A549 (cell line): Measurements from ENCODE around the gene SLC9A9. TPM values are rescaled to one million over a fixed set of nuclear protein-coding genes. Genes with fewer than 3 reads are reported as not detected.

Experiments used
- ATAC-seq, 2 experiments: fragments of 200-7000 bp in 1 of 2; fragments of >200 bp in 1 of 2; cut with Nextera tagmentation in 1 of 2; cut with Tn5 transposase in 1 of 2; 3 replicates each; pipeline versions ENCODE4 v1.8.0 to v1.9.1; 2018 to 2020; ENCODE audit warnings: mild to moderate bottlenecking in 1 of 2, moderate library complexity in 1 of 2
- CTCF ChIA-PET: fragments of 300-600 bp; sonication (Branson Sonifier 250); formaldehyde crosslinking; extraction: SDS; loops from one replicate; lab custom pipeline; 2021; ENCODE audit warnings: antibody characterized with exemption, inconsistent platforms; lab: Yijun Ruan, JAX
- POLR2A ChIA-PET: fragments of 350-600 bp; formaldehyde crosslinking; extraction: SDS; loops from one replicate; lab custom pipeline; 2021; ENCODE audit warnings: antibody characterized with exemption, inconsistent platforms; lab: Yijun Ruan, JAX
- DNase-seq, 2 experiments: peaks; one replicate each; pipeline versions ENCODE4 v3.0.0 to v3.0.0-alpha.2; 2011 to 2016; ENCODE audit warnings: low read depth in 1 of 2, low spot score in 1 of 2
- FAIRE-seq: peaks from 2 replicates; lab custom pipeline; 2011; peaks lifted over from hg19 to GRCh38; lab: Jason Lieb, UNC
- H3K27ac ChIP-seq, 2 experiments: fragments of >200 bp; sonication (Bioruptor Twin); formaldehyde crosslinking; 3 replicates each; pipeline ENCODE4 v1.5.1; 2016 to 2017
- H3K4me1 ChIP-seq: fragments of >200 bp; sonication (Bioruptor Twin); formaldehyde crosslinking; 3 replicates; pipeline ENCODE4 v1.6.1; 2016
- H3K4me2 ChIP-seq: fragments of >200 bp; sonication (Bioruptor Twin); formaldehyde crosslinking; 3 replicates; pipeline ENCODE4 v1.6.1; 2016
- H3K4me3 ChIP-seq: fragments of >200 bp; sonication (Bioruptor Twin); formaldehyde crosslinking; 3 replicates; pipeline ENCODE4 v1.5.1; 2016
- H3K9me3 ChIP-seq: fragments of >200 bp; sonication (Bioruptor Twin); formaldehyde crosslinking; 3 replicates; pipeline ENCODE4 v1.6.1; 2016
- CBX8 ChIP-seq: fragments of 200-600 bp; sonication (generic); IDR thresholded peaks from 2 replicates; pipeline ENCODE4 v1.6.1; 2016
- CEBPB ChIP-seq, 2 experiments: fragments of >200 bp in 1 of 2; sonication (Bioruptor Twin) in 1 of 2; formaldehyde crosslinking in 1 of 2; IDR thresholded peaks; 2 replicates each; pipeline ENCODE4 v1.6.1; 2012 to 2016
- CHD2 ChIP-seq: fragments of 150-350 bp; IDR thresholded peaks from 2 replicates; pipeline ENCODE4 v1.6.1; 2014; ENCODE audit warnings: low read length; ENCODE audit not compliant: partially characterized antibody
- CTCF ChIP-seq: fragments of >200 bp; sonication (Bioruptor Twin); formaldehyde crosslinking; IDR thresholded peaks from 3 replicates; pipeline ENCODE4 v1.5.1; 2016
- E2F6 ChIP-seq: IDR thresholded peaks from 2 replicates; pipeline ENCODE4 v1.6.1; 2012; ENCODE audit warnings: low read depth, borderline replicate concordance
- EHF ChIP-seq: fragments of 250-450 bp; sonication (Bioruptor Pico); IDR thresholded peaks from 2 replicates; pipeline ENCODE4 v1.5.0; 2020; ENCODE audit warnings: mild to moderate bottlenecking
- ELK1 ChIP-seq: fragments of 150-350 bp; IDR thresholded peaks from 2 replicates; pipeline ENCODE4 v1.6.1; 2014; ENCODE audit warnings: low read depth, mild to moderate bottlenecking, low read length
- FOSB ChIP-seq: fragments of 250-450 bp; sonication (Bioruptor Pico); IDR thresholded peaks from 2 replicates; pipeline ENCODE4 v1.5.0; 2020; ENCODE audit warnings: mild to moderate bottlenecking, moderate library complexity
- FOSL2 ChIP-seq, 2 experiments: fragments of 450-650 bp in 1 of 2; fragments of >200 bp in 1 of 2; sonication (Bioruptor Twin) in 1 of 2; formaldehyde crosslinking; IDR thresholded peaks; 2 replicates each; pipeline versions ENCODE4 v1.5.0 to v1.6.1; 2016 to 2020; ENCODE audit warnings: mild to moderate bottlenecking in 1 of 2, moderate library complexity in 1 of 2
- GATA3 ChIP-seq: IDR thresholded peaks from 2 replicates; pipeline ENCODE4 v1.6.1; 2012; ENCODE audit warnings: borderline replicate concordance
- HEYL ChIP-seq: fragments of 250-450 bp; sonication (Bioruptor Pico); IDR thresholded peaks from 2 replicates; pipeline ENCODE4 v1.8.0; 2021; ENCODE audit warnings: mild to moderate bottlenecking, moderate library complexity
- HMGXB4 ChIP-seq: fragments of 250-450 bp; sonication (Bioruptor Pico); IDR thresholded peaks from 2 replicates; pipeline ENCODE4 v1.5.0; 2021; ENCODE audit warnings: mild to moderate bottlenecking, moderate library complexity, borderline replicate concordance
- HOXA7 ChIP-seq: fragments of 250-450 bp; sonication (Bioruptor Pico); IDR thresholded peaks from 2 replicates; pipeline ENCODE4 v1.5.0; 2020; ENCODE audit warnings: mild to moderate bottlenecking, moderate library complexity
- HOXB5 ChIP-seq: fragments of 250-450 bp; sonication (Bioruptor Pico); IDR thresholded peaks from 2 replicates; pipeline ENCODE4 v1.5.0; 2020; ENCODE audit warnings: mild to moderate bottlenecking, moderate library complexity
- JUNB ChIP-seq: fragments of >200 bp; sonication (Bioruptor Twin); formaldehyde crosslinking; IDR thresholded peaks from 2 replicates; pipeline ENCODE4 v1.6.1; 2016
- KDM1A ChIP-seq: fragments of 200-600 bp; sonication (generic); IDR thresholded peaks from 2 replicates; pipeline ENCODE4 v1.6.1; 2016; ENCODE audit warnings: low read depth, mild to moderate bottlenecking
- KDM5A ChIP-seq: fragments of 200-600 bp; sonication (generic); IDR thresholded peaks from 2 replicates; pipeline ENCODE4 v1.6.1; 2016; ENCODE audit warnings: antibody characterized with exemption, mild to moderate bottlenecking
- MAX ChIP-seq: IDR thresholded peaks from 2 replicates; pipeline ENCODE4 v1.6.1; 2012
- NFE2L2 ChIP-seq: fragments of 150-350 bp; conservative IDR thresholded peaks from 2 replicates; pipeline ENCODE4 v1.6.1; 2014; ENCODE audit warnings: low read length
- NPAS2 ChIP-seq: fragments of 250-450 bp; sonication (Bioruptor Pico); IDR thresholded peaks from 2 replicates; pipeline ENCODE4 v1.8.0; 2022; ENCODE audit warnings: mild to moderate bottlenecking, moderate library complexity, borderline replicate concordance
- NR3C1 ChIP-seq: fragments of >200 bp; sonication (Bioruptor Twin); formaldehyde crosslinking; IDR thresholded peaks from 3 replicates; pipeline ENCODE4 v1.6.1; 2017
- POLR2A ChIP-seq: IDR thresholded peaks from 2 replicates; pipeline ENCODE4 v1.6.1; 2012; ENCODE audit warnings: mild to moderate bottlenecking, low read length
- RARB ChIP-seq: fragments of 250-450 bp; sonication (Bioruptor Pico); IDR thresholded peaks from 2 replicates; pipeline ENCODE4 v1.8.0; 2021; ENCODE audit warnings: mild to moderate bottlenecking, moderate library complexity
- REST ChIP-seq: fragments of 200-600 bp; sonication (generic); IDR thresholded peaks from 2 replicates; pipeline ENCODE4 v1.6.1; 2016; ENCODE audit warnings: antibody characterized with exemption, mild to moderate bottlenecking, moderate library complexity
- RFX5 ChIP-seq: fragments of 450-650 bp; IDR thresholded peaks from 2 replicates; pipeline ENCODE4 v1.7.1; 2014; ENCODE audit warnings: antibody characterized with exemption, mild to moderate bottlenecking, moderate library complexity
- SMC3 ChIP-seq: fragments of >200 bp; sonication (Bioruptor Twin); formaldehyde crosslinking; IDR thresholded peaks from 3 replicates; pipeline ENCODE4 v1.6.1; 2018; ENCODE audit warnings: inconsistent platforms
- TFCP2L1 ChIP-seq: fragments of 250-450 bp; sonication (Bioruptor Pico); IDR thresholded peaks from 2 replicates; pipeline ENCODE4 v1.5.0; 2021; ENCODE audit warnings: mild to moderate bottlenecking
- TP53 ChIP-seq: fragments of 250-450 bp; sonication (Bioruptor Pico); IDR thresholded peaks from 2 replicates; pipeline ENCODE4 v1.5.0; 2021; ENCODE audit warnings: mild to moderate bottlenecking, moderate library complexity
- WGBS: methylation state at CpG from one replicate; pipeline ENCODE4 v1.1.6; 2017; ENCODE audit errors: missing lambda C conversion rate; 5-methylcytosine and 5-hydroxymethylcytosine counted together
- polyA plus RNA-seq, 4 experiments: library from polyadenylated mRNA; depleted of rRNA in 3 of 4; stranded (reverse); fragments of >200 nt; fragmentation: RNase III in 1 of 4; extraction: RNeasy Plus Mini Kit Qiagen cat#74134 plus additional on column Dnase treatment in 1 of 4; gene quantifications; 2 replicates in 3 of 4; 3 replicates in 1 of 4; pipeline ENCODE4 v1.2.3, GENCODE V29; 2011 to 2017

Gene SLC9A9
- polyA plus RNA-seq, 2 of the 4 experiments (the other 2 are of a cell fraction) = 0.10 to 0.32 TPM

- CTCF ChIA-PET = no interaction called here
- POLR2A ChIA-PET = no interaction called here
- FAIRE-seq (no peak), DNase-seq (no peak), ATAC-seq (no peak)
- TF ChIP-seq RFX5 (no peak), CTCF (no peak), CEBPB (IDR thresholded peaks at IDR 0.05) (no peak), FOSL2 (IDR thresholded peaks at IDR 0.05) (no peak), FOSL2 (CRISPR knock-in tag; IDR thresholded peaks at IDR 0.05) (no peak), TFCP2L1 (CRISPR knock-in tag) (no peak), HMGXB4 (no peak), POLR2A (no peak), JUNB (no peak), ELK1 (no peak), HEYL (no peak), FOSB (CRISPR knock-in tag) (no peak), MAX (no peak), SMC3 (no peak), RARB (no peak), NPAS2 (CRISPR knock-in tag) (no peak), GATA3 (no peak), HOXB5 (CRISPR knock-in tag) (no peak), E2F6 (no peak)
- 93% methylated on average over 1 of the region's 1 CpG for WGBS
- Histone ChIP-seq H3K4me1 (no peaks in the 10 kb centered on the region), H3K9me3 (no peaks in the 10 kb centered on the region), H3K4me3 (no peak overlapping the region), H3K4me2 (no peak overlapping the region), H3K27ac (no peak overlapping the region)
These were observed 25.5 kb downstream of the SLC9A9 start for GRCh38 chr3:143822798-143823197.

GRCh38 chr3:143822374-143822773 lies 25.9 kb downstream of the SLC9A9 start:
- no peak for FAIRE-seq
- Histone ChIP-seq H3K4me2 (no peak overlapping the region), H3K9me3 (no peaks in the 10 kb centered on the region), H3K27ac (no peak overlapping the region), H3K4me3 (no peak overlapping the region), H3K4me1 (no peaks in the 10 kb centered on the region)
- no peak; a peak in 1 of 6 replicates for ATAC-seq
- ChIA-PET CTCF (no interaction called here), POLR2A (no interaction called here)
- 14% methylated on average over 3 of the region's 3 CpGs for WGBS
- no peak for DNase-seq
- TF ChIP-seq ELK1 (no peak), REST (no peak), TP53 (no peak), NFE2L2 (no peak), EHF (CRISPR knock-in tag) (no peak), SMC3 (no peak), HMGXB4 (no peak), CHD2 (no peak), KDM1A (no peak), HOXA7 (no peak), CBX8 (no peak), KDM5A (no peak), NR3C1 (no peak)
